ENCODE results near the gene FAM174B. TPM values are rescaled to one million over a fixed set of nuclear protein-coding genes. Genes with fewer than 3 reads are reported as not detected.

The FAM174B gene
- total RNA-seq, 1 donor from 2014 or later = 0.91 TPM

GRCh38 chr15:92666780-92667179 is 11.2 kb upstream of the FAM174B start:
- intact Hi-C loops (cut with micrococcal nuclease) = no loop called here
- no peak for TF ChIP-seq CTCF (IDR thresholded peaks at IDR 0.05)
- Mint-ChIP-seq H3K4me3 (no peak overlapping the region), H3K4me1 (no peaks in the 10 kb centered on the region), H3K9me3 (no peaks in the 10 kb centered on the region), H3K27ac (no peak overlapping the region), H3K27me3 (peaks cover 14% of the 10 kb centered on the region), H3K36me3 (ENCODE audit: low read depth) (no peaks in the 10 kb centered on the region)
- ChIA-PET CTCF (no interaction called here), POLR2A (no interaction called here)
- DNase-seq (no peak), ATAC-seq (ENCODE audit: low read depth) (no peak)

- intact Hi-C loops (cut with micrococcal nuclease) = no loop called here
- H3K4me3 Mint-ChIP-seq = no peak overlapping the region
- ATAC-seq (ENCODE audit: low read depth) (no peak), DNase-seq (no peak)
- H3K36me3 Mint-ChIP-seq (ENCODE audit: low read depth) = no peaks in the 10 kb centered on the region
- TF ChIP-seq CTCF (IDR thresholded peaks at IDR 0.05) = no peak
- H3K4me1 Mint-ChIP-seq = no peaks in the 10 kb centered on the region
- peaks cover 11% of the 10 kb centered on the region for H3K27me3 Mint-ChIP-seq
- no peak overlapping the region for H3K27ac Mint-ChIP-seq
- CTCF ChIA-PET = no interaction called here
- POLR2A ChIA-PET = no interaction called here
- no peaks in the 10 kb centered on the region for H3K9me3 Mint-ChIP-seq
Observed at GRCh38 chr15:92665100-92665555, 9.6 kb upstream of the FAM174B start.

GRCh38 chr15:92664178-92664900 is 8.8 kb upstream of the FAM174B start:
- Mint-ChIP-seq H3K9me3 (no peaks in the 10 kb centered on the region), H3K4me3 (no peak overlapping the region), H3K27ac (no peak overlapping the region), H3K27me3 (peaks cover 9% of the 10 kb centered on the region), H3K4me1 (no peaks in the 10 kb centered on the region), H3K36me3 (ENCODE audit: low read depth) (no peaks in the 10 kb centered on the region)
- ATAC-seq (ENCODE audit: low read depth) = no peak
- POLR2A ChIA-PET = no interaction called here
- CTCF ChIA-PET = no interaction called here
- intact Hi-C loops (cut with micrococcal nuclease) = no loop called here
- no peak for DNase-seq
- no peak for TF ChIP-seq CTCF (IDR thresholded peaks at IDR 0.05)

- CTCF ChIA-PET = no interaction called here
Observed at GRCh38 chr15:92663250-92663951, 7.8 kb upstream of the FAM174B start.

More at GRCh38 chr15:92663250-92663951, 7.8 kb upstream of the FAM174B start:
- Mint-ChIP-seq H3K9me3 (no peaks in the 10 kb centered on the region), H3K4me1 (no peaks in the 10 kb centered on the region), H3K27me3 (peaks cover 9% of the 10 kb centered on the region), H3K36me3 (ENCODE audit: low read depth) (no peaks in the 10 kb centered on the region), H3K4me3 (no peak overlapping the region), H3K27ac (no peak overlapping the region)
- ATAC-seq (ENCODE audit: low read depth) (no peak), DNase-seq (no peak)
- TF ChIP-seq CTCF (IDR thresholded peaks at IDR 0.05) = no peak
- intact Hi-C loops (cut with micrococcal nuclease) = no loop called here
- POLR2A ChIA-PET = no interaction called here

Data from activated B cell treated with CpG ODN at 0.5 μM for 24 hours (primary cell).